ENCODE data around the gene CKAP5. TPM values are rescaled to one million over a fixed set of nuclear protein-coding genes. Genes with fewer than 3 reads are reported as not detected.

Gene CKAP5
- total RNA-seq, 1 donor from 2014 or later = 125 TPM

GRCh38 chr11:46743693-46744339 lies 102.3 kb downstream of the CKAP5 start:
- TF ChIP-seq, protein P1, sequence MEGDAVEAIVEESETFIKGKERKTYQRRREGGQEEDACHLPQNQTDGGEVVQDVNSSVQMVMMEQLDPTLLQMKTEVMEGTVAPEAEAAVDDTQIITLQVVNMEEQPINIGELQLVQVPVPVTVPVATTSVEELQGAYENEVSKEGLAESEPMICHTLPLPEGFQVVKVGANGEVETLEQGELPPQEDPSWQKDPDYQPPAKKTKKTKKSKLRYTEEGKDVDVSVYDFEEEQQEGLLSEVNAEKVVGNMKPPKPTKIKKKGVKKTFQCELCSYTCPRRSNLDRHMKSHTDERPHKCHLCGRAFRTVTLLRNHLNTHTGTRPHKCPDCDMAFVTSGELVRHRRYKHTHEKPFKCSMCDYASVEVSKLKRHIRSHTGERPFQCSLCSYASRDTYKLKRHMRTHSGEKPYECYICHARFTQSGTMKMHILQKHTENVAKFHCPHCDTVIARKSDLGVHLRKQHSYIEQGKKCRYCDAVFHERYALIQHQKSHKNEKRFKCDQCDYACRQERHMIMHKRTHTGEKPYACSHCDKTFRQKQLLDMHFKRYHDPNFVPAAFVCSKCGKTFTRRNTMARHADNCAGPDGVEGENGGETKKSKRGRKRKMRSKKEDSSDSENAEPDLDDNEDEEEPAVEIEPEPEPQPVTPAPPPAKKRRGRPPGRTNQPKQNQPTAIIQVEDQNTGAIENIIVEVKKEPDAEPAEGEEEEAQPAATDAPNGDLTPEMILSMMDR (IDR thresholded peaks at IDR 0.05; ENCODE audit: unreplicated experiment) = no peak
- no peak for DNase-seq (ENCODE audit: low spot score in 2 of 2, unreplicated experiment in 2 of 2)
- peaks cover 60% of the 10 kb centered on the region for H3K36me3 Mint-ChIP-seq
- H3K27me3 Mint-ChIP-seq (ENCODE audit: low read depth) = no peaks in the 10 kb centered on the region
- H3K4me1 Mint-ChIP-seq = no peaks in the 10 kb centered on the region
- no peak overlapping the region for H3K4me3 Mint-ChIP-seq
- no peaks in the 10 kb centered on the region for H3K9me3 Mint-ChIP-seq
- H3K27ac Mint-ChIP-seq = no peak overlapping the region

DNA sequence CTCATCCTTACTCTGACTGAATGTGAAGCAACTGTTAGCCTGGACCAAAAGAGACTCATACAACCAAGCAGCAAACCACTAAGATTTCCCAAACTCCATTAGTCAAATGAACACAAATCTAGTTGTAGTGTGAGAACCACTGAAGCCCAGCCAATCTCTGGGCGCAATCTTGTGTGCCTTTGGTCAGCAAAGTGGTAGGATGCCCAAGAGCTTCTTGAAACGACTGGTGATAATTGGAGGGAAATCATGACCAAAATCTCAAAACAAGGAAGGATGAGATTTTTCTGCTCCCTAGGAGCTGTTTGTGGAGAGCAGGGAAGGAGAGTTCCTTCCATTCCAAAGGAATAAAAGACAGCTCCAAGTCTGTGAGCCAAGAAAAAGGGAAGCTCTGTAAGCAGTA lies 103.0 kb downstream of the CKAP5 start:
- H3K4me3 Mint-ChIP-seq = no peak overlapping the region
- no peaks in the 10 kb centered on the region for H3K4me1 Mint-ChIP-seq
- H3K27ac Mint-ChIP-seq = no peak overlapping the region
- no peaks in the 10 kb centered on the region for H3K27me3 Mint-ChIP-seq (ENCODE audit: low read depth)
- H3K36me3 Mint-ChIP-seq = peaks cover 61% of the 10 kb centered on the region
- H3K9me3 Mint-ChIP-seq = no peaks in the 10 kb centered on the region
- TF ChIP-seq, protein P1 (IDR thresholded peaks at IDR 0.05; ENCODE audit: unreplicated experiment) = no peak
- DNase-seq (ENCODE audit: low spot score in 2 of 2, unreplicated experiment in 2 of 2) = no peak

DNA sequence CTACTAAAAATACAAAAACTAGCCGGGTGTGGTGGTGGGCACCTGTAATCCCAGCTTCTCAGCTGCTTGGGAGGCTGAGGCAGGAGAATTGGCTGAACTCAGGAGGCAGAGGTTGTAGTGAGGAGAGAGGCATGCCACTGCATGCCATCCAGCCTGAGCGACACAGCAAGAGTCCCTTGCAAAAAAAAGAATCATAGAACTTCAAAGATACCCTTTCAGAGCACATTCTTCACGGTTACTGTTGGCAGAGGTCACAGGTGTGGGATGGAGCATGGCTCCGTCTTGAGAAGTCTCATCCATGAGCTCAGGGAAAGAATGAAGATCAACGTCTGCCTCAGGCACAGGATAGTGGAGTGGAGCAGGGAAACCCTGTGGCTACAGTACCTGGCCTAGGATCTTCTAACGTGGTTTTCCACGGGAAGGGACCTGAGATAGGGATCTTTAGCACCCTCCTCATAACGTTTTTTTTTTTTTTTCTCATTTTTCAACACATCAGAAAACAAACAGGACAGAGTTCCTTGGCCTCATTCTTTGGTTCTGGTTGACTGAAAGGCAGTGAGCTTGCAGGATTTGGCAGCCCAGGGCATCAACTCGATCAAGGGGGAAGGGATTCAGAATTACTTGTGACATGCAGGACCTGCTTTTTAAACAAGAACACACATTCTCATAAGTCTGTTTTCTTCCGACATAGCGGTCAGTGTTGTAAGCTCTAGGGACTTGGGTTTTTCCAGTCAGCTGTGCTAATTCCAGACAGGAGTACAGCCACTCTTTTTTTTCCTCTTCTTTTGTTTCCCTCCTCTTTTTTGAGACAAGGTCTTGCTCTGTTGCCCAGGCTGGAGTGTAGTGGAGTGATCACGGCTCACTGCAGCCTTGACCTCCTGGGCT lies 104.2 kb downstream of the CKAP5 start:
- DNase-seq (ENCODE audit: low spot score in 2 of 2, unreplicated experiment in 2 of 2) = no peak
- Mint-ChIP-seq H3K9me3 (no peaks in the 10 kb centered on the region), H3K36me3 (peaks cover 57% of the 10 kb centered on the region), H3K27ac (no peak overlapping the region), H3K27me3 (ENCODE audit: low read depth) (no peaks in the 10 kb centered on the region), H3K4me1 (no peaks in the 10 kb centered on the region), H3K4me3 (no peak overlapping the region)
- TF ChIP-seq, protein P1 (IDR thresholded peaks at IDR 0.05; ENCODE audit: unreplicated experiment) = no peak

DNA sequence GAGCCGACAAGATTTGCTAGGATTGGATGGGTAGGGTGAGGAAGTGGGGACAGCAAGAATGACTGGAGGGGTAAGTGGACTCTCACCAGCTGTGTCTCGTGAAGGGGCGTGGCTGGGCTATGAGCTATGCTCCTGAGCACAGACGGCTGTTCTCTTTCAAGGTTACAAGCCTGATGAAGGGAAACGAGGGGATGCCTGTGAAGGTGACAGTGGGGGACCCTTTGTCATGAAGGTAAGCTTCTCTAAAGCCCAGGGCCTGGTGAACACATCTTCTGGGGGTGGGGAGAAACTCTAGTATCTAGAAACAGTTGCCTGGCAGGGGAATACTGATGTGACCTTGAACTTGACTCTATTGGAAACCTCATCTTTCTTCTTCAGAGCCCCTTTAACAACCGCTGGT lies 107.2 kb downstream of the CKAP5 start:
- H3K4me3 Mint-ChIP-seq = no peak overlapping the region
- no peaks in the 10 kb centered on the region for H3K4me1 Mint-ChIP-seq
- H3K9me3 Mint-ChIP-seq = no peaks in the 10 kb centered on the region
- no peak for DNase-seq (ENCODE audit: low spot score in 2 of 2, unreplicated experiment in 2 of 2)
- H3K36me3 Mint-ChIP-seq = peaks cover 40% of the 10 kb centered on the region
- no peaks in the 10 kb centered on the region for H3K27me3 Mint-ChIP-seq (ENCODE audit: low read depth)
- H3K27ac Mint-ChIP-seq = no peak overlapping the region
- TF ChIP-seq, protein P1 (IDR thresholded peaks at IDR 0.05; ENCODE audit: unreplicated experiment) = no peak

DNA sequence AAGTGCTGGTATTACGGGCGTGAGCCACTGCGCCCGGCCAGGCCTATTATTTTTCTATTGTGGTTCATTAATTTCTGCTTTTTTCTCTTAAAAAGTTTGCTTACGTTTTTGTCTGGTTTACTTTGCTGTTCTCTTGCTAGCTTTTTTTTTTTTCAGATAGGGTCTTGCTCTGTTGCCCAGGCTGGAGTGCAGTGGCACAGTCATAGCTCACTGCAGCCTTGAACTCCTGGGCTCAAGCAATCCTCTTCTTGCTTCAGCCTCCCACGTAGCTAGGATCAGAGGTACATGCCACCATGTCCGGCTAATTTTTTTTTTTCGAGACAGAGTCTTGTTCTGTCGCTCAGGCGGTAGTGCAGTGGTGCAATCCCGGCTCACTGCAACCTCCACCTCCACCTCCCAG lies 108.4 kb downstream of the CKAP5 start:
- TF ChIP-seq, protein P1 (IDR thresholded peaks at IDR 0.05; ENCODE audit: unreplicated experiment) = no peak
- Mint-ChIP-seq H3K4me3 (no peak overlapping the region), H3K27me3 (ENCODE audit: low read depth) (no peaks in the 10 kb centered on the region), H3K36me3 (peaks cover 30% of the 10 kb centered on the region), H3K27ac (no peak overlapping the region), H3K4me1 (no peaks in the 10 kb centered on the region), H3K9me3 (no peaks in the 10 kb centered on the region)
- no peak for DNase-seq (ENCODE audit: low spot score in 2 of 2, unreplicated experiment in 2 of 2)

Data from mesothelial cell of epicardium (in vitro differentiated cells).